ENCODE data around the gene PACSIN2.
A peak's percentile ranks its signal among the peaks of the same experiment; 100 is the strongest.

The PACSIN2 gene

DNA sequence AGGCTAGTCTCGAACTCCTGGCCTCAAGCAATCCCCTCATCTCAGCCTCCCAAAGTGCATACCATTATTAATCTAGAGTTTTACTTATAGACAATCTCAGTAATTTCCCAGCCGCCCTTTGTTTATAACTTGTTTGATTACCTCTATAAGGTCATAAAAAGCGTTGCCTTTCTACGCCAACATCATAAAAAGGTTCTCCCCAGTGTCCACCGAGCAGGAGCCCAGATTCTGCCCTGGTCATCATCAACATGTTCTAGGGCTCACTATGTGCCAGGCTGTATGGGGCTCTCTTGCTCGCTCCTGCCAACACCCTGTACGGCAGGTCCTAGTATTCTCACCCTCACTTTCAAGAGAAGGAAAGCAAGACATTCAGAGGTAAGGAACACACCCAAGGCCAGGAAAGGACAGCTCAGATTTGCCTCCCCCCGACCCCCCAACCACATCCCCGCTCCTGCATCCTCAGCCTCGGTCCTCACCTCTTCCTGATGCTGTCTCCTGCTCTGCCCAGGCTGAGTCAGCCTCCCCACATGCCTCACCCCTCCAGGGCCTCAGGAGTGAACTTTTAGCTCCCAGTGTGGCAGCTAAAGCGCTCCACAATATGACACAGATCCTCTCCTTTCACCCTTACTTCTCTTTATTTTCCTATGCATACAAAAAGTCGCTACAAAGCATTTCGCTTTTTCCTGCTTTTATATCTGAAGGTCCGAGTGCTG is 172.1 kb downstream of the PACSIN2 start:
- Mint-ChIP-seq H3K9me3 (no peaks in the 10 kb centered on the region), H3K4me1 (no peaks in the 10 kb centered on the region), H3K36me3 (ENCODE audit: low read depth) (peaks cover 68% of the 10 kb centered on the region), H3K27ac (peak overlapping the region; percentile 91), H3K27me3 (ENCODE audit: low read depth, poor library complexity) (peaks cover 7% of the 10 kb centered on the region), H3K4me3 (no peak overlapping the region)
- TF ChIP-seq, protein P1, sequence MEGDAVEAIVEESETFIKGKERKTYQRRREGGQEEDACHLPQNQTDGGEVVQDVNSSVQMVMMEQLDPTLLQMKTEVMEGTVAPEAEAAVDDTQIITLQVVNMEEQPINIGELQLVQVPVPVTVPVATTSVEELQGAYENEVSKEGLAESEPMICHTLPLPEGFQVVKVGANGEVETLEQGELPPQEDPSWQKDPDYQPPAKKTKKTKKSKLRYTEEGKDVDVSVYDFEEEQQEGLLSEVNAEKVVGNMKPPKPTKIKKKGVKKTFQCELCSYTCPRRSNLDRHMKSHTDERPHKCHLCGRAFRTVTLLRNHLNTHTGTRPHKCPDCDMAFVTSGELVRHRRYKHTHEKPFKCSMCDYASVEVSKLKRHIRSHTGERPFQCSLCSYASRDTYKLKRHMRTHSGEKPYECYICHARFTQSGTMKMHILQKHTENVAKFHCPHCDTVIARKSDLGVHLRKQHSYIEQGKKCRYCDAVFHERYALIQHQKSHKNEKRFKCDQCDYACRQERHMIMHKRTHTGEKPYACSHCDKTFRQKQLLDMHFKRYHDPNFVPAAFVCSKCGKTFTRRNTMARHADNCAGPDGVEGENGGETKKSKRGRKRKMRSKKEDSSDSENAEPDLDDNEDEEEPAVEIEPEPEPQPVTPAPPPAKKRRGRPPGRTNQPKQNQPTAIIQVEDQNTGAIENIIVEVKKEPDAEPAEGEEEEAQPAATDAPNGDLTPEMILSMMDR (IDR thresholded peaks at IDR 0.05): no peak
- no peak for DNase-seq

DNA sequence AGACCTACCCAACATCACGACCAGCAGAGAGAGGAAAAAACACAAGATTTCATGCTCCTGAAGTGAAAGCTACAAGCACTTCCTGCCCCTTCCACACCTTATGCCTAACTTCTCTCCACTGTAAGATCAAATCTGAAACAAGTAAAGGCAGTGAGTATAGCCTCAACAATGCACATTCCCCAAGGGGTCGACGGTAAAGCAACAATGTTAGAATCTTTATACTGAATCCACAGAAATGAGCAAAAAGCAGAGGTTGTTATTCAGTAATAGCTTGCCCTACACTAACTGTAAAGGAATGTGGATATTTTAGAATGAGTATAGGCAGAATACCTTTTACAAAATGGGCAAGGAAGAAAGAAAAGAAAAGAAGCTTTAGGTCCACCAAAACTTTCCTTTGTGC is 173.5 kb downstream of the PACSIN2 start:
- Mint-ChIP-seq H3K36me3 (ENCODE audit: low read depth) (peaks cover 64% of the 10 kb centered on the region), H3K27me3 (ENCODE audit: low read depth, poor library complexity) (peaks cover 7% of the 10 kb centered on the region), H3K27ac (no peak overlapping the region), H3K9me3 (no peaks in the 10 kb centered on the region), H3K4me3 (no peak overlapping the region), H3K4me1 (no peaks in the 10 kb centered on the region)
- no peak for DNase-seq
- TF ChIP-seq, protein P1 (IDR thresholded peaks at IDR 0.05): no peak

- no peaks in the 10 kb centered on the region for H3K4me1 Mint-ChIP-seq
Measured at GRCh38 chr22:42837556-42837955, 177.4 kb downstream of the PACSIN2 start.

DNA sequence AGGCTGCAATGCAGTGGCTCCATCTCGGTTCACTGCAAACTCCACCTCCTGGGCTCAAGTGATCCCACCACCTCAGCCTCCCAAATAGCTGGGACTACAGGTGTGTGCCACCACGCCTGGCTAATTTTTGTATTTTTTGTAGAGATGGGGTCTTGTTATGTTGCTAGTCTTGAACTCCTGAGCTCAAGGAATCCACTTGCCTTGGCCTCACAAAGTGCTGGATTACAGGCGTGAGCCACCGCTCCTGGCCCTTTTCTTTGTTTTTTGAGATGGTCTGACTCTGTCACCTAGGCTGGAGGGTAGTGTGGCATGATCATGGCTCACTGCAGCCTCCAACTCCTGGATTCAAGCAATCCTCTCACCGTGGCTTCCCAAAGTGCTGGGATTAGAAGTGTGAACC is 178.9 kb downstream of the PACSIN2 start:
- H3K9me3 Mint-ChIP-seq: no peaks in the 10 kb centered on the region
- TF ChIP-seq, protein P1 (IDR thresholded peaks at IDR 0.05): no peak
- peaks cover 60% of the 10 kb centered on the region for H3K36me3 Mint-ChIP-seq (ENCODE audit: low read depth)
- H3K4me1 Mint-ChIP-seq: no peaks in the 10 kb centered on the region
- no peak for DNase-seq
- H3K27me3 Mint-ChIP-seq (ENCODE audit: low read depth, poor library complexity): no peaks in the 10 kb centered on the region
- H3K4me3 Mint-ChIP-seq: no peak overlapping the region
- H3K27ac Mint-ChIP-seq: no peak overlapping the region

More at GRCh38 chr22:42837556-42837955, 177.4 kb downstream of the PACSIN2 start:
- Mint-ChIP-seq H3K27me3 (ENCODE audit: low read depth, poor library complexity) (no peaks in the 10 kb centered on the region), H3K9me3 (no peaks in the 10 kb centered on the region), H3K36me3 (ENCODE audit: low read depth) (peaks cover 55% of the 10 kb centered on the region), H3K27ac (no peak overlapping the region), H3K4me3 (no peak overlapping the region)
- TF ChIP-seq, protein P1 (IDR thresholded peaks at IDR 0.05): no peak
- no peak for DNase-seq

GRCh38 chr22:42834177-42834949 is 180.6 kb downstream of the PACSIN2 start:
- no peaks in the 10 kb centered on the region for H3K27me3 Mint-ChIP-seq (ENCODE audit: low read depth, poor library complexity)
- H3K36me3 Mint-ChIP-seq (ENCODE audit: low read depth): peaks cover 57% of the 10 kb centered on the region
- no peaks in the 10 kb centered on the region for H3K9me3 Mint-ChIP-seq
- no peaks in the 10 kb centered on the region for H3K4me1 Mint-ChIP-seq
- H3K4me3 Mint-ChIP-seq: no peak overlapping the region
- no peak for DNase-seq
- TF ChIP-seq, protein P1 (IDR thresholded peaks at IDR 0.05): no peak
- H3K27ac Mint-ChIP-seq: no peak overlapping the region

All from nephron progenitor cell (in vitro differentiated cells).